Measurements from ENCODE around the gene TRIM9.

DNA sequence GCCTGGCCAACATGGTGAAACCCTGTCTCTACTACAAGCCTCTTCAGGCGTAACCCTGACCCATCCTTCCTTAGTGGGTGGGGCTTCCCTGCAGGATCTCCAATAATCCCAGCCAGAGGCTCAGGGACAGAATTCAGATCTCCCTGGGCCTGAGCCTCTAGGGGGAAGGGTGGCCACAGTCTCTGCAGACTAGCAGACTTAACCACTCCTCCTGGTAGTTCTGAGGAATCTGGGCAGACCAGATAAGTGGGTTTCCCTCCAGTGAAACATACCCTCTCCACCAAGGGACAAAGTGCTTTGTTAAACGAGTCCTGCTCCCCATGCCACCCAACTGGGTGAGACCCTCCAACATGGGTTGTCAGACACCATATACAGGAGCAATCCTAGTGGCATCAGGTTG, 36.6 kb upstream of the TRIM9 start:
- TF ChIP-seq, protein P1, sequence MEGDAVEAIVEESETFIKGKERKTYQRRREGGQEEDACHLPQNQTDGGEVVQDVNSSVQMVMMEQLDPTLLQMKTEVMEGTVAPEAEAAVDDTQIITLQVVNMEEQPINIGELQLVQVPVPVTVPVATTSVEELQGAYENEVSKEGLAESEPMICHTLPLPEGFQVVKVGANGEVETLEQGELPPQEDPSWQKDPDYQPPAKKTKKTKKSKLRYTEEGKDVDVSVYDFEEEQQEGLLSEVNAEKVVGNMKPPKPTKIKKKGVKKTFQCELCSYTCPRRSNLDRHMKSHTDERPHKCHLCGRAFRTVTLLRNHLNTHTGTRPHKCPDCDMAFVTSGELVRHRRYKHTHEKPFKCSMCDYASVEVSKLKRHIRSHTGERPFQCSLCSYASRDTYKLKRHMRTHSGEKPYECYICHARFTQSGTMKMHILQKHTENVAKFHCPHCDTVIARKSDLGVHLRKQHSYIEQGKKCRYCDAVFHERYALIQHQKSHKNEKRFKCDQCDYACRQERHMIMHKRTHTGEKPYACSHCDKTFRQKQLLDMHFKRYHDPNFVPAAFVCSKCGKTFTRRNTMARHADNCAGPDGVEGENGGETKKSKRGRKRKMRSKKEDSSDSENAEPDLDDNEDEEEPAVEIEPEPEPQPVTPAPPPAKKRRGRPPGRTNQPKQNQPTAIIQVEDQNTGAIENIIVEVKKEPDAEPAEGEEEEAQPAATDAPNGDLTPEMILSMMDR (IDR thresholded peaks at IDR 0.05): no peak
- no peak for TF ChIP-seq POLR2AphosphoS5 (IDR thresholded peaks at IDR 0.05)
- no peak for TF ChIP-seq POLR2A (IDR thresholded peaks at IDR 0.05)
- no peak for TF ChIP-seq EP300 (IDR thresholded peaks at IDR 0.05)
